ENCODE measurements around the gene ARRB1.
"Not testable (repeated sequence)": the region's sequence is repeated elsewhere in the genome, so short reads cannot be mapped to it uniquely, and the experiment has no call there.

The ARRB1 gene

DNA sequence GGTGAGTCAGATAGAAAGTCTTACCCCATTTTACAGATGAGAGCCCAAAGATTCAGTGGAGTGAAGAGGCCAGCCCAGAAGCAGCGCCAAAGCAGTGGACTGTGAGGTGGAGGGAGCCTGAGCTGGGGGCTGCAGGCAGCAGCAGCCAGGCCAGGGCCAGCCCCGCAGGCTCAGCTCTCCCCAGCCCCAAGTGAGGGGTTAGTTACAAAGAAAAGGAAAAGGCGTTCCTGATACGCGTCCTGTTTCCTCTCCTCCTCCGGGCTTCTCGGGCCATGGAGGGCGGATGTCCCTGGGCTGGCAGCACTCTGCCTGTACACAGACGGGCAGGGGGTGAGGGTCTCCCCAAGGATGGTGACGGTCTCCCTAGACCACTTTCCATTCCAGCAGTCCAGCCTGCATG lies 44.9 kb downstream of the ARRB1 start:
- Histone ChIP-seq H4K20me1 (ENCODE audit: insufficient read depth, low read length) (no peaks in the 10 kb centered on the region), H3K4me2 (ENCODE audit: low read length) (no peak overlapping the region), H3K9ac (ENCODE audit: low read length) (no peak overlapping the region), H3K9me3 (ENCODE audit: insufficient read depth, low read length) (no peaks in the 10 kb centered on the region), H3K79me2 (ENCODE audit: low read length) (no peaks in the 10 kb centered on the region), H3K36me3 (replicated peaks; ENCODE audit: low read depth, low read length) (no peaks in the 10 kb centered on the region), H3K4me1 (ENCODE audit: low read length) (no peaks in the 10 kb centered on the region), H3K27ac (ENCODE audit: low read length) (no peak overlapping the region), H2AFZ (ENCODE audit: low read depth, low read length) (no peak overlapping the region), H3K4me3 (ENCODE audit: low read length) (no peak overlapping the region), H3K27me3 (ENCODE audit: low read depth, low read length) (0 out of 2 replicates have a peak, but pooled peaks cover 4% of the 10 kb centered on the region)
- TF ChIP-seq, protein P1, sequence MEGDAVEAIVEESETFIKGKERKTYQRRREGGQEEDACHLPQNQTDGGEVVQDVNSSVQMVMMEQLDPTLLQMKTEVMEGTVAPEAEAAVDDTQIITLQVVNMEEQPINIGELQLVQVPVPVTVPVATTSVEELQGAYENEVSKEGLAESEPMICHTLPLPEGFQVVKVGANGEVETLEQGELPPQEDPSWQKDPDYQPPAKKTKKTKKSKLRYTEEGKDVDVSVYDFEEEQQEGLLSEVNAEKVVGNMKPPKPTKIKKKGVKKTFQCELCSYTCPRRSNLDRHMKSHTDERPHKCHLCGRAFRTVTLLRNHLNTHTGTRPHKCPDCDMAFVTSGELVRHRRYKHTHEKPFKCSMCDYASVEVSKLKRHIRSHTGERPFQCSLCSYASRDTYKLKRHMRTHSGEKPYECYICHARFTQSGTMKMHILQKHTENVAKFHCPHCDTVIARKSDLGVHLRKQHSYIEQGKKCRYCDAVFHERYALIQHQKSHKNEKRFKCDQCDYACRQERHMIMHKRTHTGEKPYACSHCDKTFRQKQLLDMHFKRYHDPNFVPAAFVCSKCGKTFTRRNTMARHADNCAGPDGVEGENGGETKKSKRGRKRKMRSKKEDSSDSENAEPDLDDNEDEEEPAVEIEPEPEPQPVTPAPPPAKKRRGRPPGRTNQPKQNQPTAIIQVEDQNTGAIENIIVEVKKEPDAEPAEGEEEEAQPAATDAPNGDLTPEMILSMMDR (IDR thresholded peaks at IDR 0.05; ENCODE audit: low read depth, low read length): no peak
- TF ChIP-seq EZH2phosphoT487 (IDR thresholded peaks at IDR 0.05; ENCODE audit: low read depth): no peak

DNA sequence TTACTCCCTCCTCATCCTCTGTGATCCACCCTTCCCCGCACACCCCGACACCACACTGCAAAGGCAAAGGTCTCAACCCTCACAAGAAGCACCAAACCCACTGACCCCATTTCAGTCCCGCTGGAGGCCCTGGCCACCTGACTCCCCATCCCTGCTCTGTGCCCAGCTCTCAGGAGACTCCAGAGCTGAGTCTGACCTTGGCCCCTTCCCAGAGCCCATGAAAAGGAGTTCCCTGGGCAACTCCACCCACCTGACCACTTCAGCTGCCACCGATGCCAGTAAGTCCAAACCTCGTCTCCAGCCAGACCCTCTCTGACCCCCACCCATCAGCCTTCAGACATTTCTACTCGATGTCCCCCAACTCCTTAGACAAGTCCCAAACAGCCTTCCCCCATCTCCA lies 45.5 kb downstream of the ARRB1 start:
- H3K36me3 ChIP-seq (replicated peaks; ENCODE audit: low read depth, low read length): no peaks in the 10 kb centered on the region
- no peak overlapping the region for H3K27ac ChIP-seq (ENCODE audit: low read length)
- H3K4me3 ChIP-seq (ENCODE audit: low read length): no peak overlapping the region
- no peak overlapping the region for H2AFZ ChIP-seq (ENCODE audit: low read depth, low read length)
- H3K9me3 ChIP-seq (ENCODE audit: insufficient read depth, low read length): no peaks in the 10 kb centered on the region
- TF ChIP-seq, protein P1 (IDR thresholded peaks at IDR 0.05; ENCODE audit: low read depth, low read length): no peak
- no peaks in the 10 kb centered on the region for H3K4me1 ChIP-seq (ENCODE audit: low read length)
- no peaks in the 10 kb centered on the region for H3K79me2 ChIP-seq (ENCODE audit: low read length)
- H3K4me2 ChIP-seq (ENCODE audit: low read length): no peak overlapping the region
- H3K9ac ChIP-seq (ENCODE audit: low read length): no peak overlapping the region
- H3K27me3 ChIP-seq (ENCODE audit: low read depth, low read length): 0 out of 2 replicates have a peak, but pooled peaks cover 4% of the 10 kb centered on the region
- H4K20me1 ChIP-seq (ENCODE audit: insufficient read depth, low read length): no peaks in the 10 kb centered on the region

DNA sequence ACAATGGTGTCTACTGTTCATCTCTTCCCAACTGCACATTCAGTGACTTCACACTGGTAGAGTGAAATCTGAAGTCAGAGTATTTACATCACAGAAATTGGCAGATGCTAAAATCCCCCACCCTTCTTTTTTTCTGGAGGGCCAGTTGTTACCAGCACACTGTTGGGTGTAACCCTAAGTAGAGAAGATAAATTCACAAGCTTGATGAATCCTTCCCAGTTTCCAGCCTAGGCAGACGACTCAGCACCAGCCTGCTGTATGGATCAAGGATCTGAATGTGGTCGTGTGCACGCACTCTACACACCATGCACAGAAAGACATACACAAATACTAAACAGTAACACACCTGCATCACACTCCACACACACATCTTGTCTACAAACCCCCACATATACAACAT lies 46.0 kb downstream of the ARRB1 start:
- H2AFZ ChIP-seq (ENCODE audit: low read depth, low read length): no peak overlapping the region
- TF ChIP-seq EZH2phosphoT487 (IDR thresholded peaks at IDR 0.05; ENCODE audit: low read depth): no peak
- TF ChIP-seq, protein P1 (IDR thresholded peaks at IDR 0.05; ENCODE audit: low read depth, low read length): no peak
- no peak overlapping the region for H3K4me2 ChIP-seq (ENCODE audit: low read length)
- no peak overlapping the region for H3K4me3 ChIP-seq (ENCODE audit: low read length)
- 0 out of 2 replicates have a peak, but pooled peaks cover 4% of the 10 kb centered on the region for H3K27me3 ChIP-seq (ENCODE audit: low read depth, low read length)
- H3K9me3 ChIP-seq (ENCODE audit: insufficient read depth, low read length): no peaks in the 10 kb centered on the region
- no peak overlapping the region for H3K9ac ChIP-seq (ENCODE audit: low read length)
- no peaks in the 10 kb centered on the region for H3K36me3 ChIP-seq (replicated peaks; ENCODE audit: low read depth, low read length)
- no peaks in the 10 kb centered on the region for H3K4me1 ChIP-seq (ENCODE audit: low read length)
- H3K79me2 ChIP-seq (ENCODE audit: low read length): no peaks in the 10 kb centered on the region
- no peaks in the 10 kb centered on the region for H4K20me1 ChIP-seq (ENCODE audit: insufficient read depth, low read length)
- H3K27ac ChIP-seq (ENCODE audit: low read length): no peak overlapping the region

DNA sequence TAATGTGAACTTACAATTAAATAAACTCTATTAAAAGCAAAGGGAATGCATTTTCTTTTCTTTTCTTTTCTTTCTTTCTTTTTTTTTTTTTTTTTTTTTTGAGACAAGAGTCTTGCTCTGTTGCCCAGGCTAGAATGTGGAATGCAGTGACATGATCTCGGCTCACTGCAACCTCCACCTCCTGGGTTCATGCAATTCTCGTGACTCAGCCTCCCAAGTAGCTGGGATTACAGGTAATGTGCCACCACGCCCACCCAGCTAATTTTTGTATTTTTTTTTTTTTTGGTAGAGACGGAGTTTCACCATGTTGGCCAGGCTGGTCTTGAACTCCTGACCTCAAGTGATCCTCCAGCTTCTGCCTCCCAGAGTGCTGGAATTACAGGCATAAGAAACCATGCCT lies 46.5 kb downstream of the ARRB1 start:
- not testable (repeated sequence) for H3K36me3 ChIP-seq (replicated peaks; ENCODE audit: low read depth, low read length); H3K4me1 ChIP-seq (ENCODE audit: low read length); H3K4me3 ChIP-seq (ENCODE audit: low read length); H3K9me3 ChIP-seq (ENCODE audit: insufficient read depth, low read length); H3K27me3 ChIP-seq (ENCODE audit: low read depth, low read length); H3K4me2 ChIP-seq (ENCODE audit: low read length); H3K27ac ChIP-seq (ENCODE audit: low read length); H3K9ac ChIP-seq (ENCODE audit: low read length); H3K79me2 ChIP-seq (ENCODE audit: low read length); H4K20me1 ChIP-seq (ENCODE audit: insufficient read depth, low read length); H2AFZ ChIP-seq (ENCODE audit: low read depth, low read length)

All from OCI-LY3 (cell line).